Raji (cell line): ENCODE measurements around the gene FAM20C.

Experiments used
- POLR2A ChIP-seq: IDR thresholded peaks from 2 replicates; pipeline ENCODE4 v1.6.1; 2011; ENCODE audit warnings: low read depth, low read length, control low read depth; ENCODE audit not compliant: insufficient read depth

FAM20C gene

DNA sequence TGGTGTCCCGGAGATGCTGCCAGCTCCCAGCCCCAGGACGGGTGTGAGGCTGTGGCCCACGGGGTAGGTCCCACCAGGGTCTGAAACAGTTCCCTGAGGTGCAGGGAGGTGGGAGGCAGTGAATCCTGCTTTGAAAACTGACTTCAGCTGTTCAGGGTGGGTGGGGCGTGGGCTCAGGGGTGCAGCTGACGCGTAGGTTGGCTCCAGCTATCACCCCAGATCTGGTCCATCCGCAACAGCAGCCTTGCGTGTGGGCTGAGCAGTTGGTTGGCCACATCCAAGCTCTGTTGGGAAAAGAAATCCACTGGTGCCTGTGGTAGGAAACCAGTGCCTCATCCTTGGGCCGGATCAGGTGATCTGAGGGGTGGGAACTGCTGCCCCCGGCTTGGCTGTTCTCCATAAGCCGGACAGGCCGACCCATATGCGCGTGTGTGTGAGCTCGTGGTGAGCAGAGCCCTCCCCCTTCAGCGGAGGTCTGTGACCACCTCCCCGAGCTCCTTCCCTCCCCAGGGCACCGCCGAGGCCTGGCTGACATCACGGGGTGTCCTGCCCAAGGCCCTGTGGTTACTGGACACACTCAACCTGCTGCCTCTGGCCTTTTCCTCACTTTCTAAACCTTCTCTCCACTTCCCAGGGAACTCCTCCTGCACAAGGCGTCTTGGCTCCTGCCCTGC is 15.4 kb upstream of the FAM20C start:
- TF ChIP-seq POLR2A: no peak

DNA sequence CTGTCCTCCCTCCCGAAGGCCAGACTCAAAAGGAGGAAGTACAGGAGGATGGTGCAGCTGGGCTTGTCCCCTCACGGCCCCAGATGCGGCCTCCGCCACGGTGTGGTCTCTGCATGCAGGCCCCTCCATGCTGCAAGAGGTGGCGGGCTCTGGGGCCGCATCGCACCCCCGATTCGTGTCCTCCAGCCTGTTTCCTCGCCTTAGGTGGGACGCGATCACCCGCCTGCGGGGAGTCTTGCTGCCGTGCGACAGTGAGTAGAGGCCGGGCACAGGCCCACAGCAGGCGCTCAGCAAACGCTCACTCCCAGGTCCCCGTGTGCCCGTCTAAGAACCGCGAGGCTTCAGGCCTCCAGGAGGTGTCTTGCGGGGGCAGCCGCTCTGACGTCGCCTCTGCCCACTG is 13.9 kb upstream of the FAM20C start:
- no peak for TF ChIP-seq POLR2A

DNA sequence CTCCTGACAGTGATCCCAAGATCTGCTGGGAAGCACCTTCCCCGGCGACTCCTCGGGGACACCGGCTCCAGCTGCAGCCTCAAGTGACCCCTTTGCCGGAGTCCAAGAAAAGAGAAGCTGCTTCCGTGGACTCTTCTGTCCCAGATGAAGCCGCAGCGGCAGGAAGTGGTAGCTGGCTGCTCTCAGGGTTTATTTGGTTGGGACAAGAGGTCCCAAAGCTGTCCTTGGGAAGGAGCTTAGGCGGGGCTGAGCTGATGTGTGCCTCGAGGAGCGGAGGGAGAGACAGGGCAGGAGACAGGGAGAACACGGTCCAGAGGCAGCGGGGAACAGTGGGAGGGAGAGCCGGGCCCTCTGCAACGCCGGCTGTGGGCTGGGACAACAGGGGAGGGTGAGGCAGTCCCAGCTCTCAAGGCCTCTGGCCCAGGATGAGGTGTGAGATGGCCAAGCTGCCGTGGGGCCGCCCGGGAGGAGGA is 13.1 kb upstream of the FAM20C start:
- TF ChIP-seq POLR2A: no peak

DNA sequence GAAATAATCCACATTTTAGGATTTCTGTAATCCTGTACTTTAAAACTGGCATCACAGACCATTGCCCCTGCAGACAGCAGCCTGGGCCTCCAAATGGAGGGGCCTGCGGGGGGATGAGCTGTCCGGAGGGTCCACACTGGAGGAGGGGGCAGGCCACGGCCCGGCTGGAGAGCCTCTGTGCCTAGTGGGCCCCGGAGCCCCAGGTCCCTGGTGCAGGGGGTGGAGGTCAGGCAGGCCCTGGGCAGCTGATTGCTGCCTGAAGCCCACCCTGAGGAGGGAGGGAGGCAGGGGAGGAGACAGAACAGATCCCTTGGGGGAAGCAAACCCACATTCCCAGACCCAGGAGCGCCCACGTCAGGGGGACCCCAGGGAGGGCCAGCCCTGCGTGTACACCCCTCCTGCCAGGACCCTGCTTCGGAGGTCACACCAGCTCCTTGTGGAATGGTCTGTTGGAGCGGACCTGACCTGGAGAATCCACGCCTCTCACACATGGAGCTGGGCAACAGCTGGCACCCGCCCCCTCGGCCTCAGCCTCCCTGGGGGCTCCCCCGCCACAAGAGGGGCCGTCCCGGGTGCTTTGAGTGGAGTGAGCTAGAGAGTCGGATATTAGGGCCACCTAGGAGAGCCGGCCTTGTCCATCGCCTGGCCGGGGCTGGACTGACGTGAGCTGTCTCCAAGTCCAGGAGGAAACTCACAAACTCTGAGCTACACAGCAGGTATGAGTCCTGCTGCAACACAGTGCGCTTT is 12.2 kb upstream of the FAM20C start:
- no peak for TF ChIP-seq POLR2A

DNA sequence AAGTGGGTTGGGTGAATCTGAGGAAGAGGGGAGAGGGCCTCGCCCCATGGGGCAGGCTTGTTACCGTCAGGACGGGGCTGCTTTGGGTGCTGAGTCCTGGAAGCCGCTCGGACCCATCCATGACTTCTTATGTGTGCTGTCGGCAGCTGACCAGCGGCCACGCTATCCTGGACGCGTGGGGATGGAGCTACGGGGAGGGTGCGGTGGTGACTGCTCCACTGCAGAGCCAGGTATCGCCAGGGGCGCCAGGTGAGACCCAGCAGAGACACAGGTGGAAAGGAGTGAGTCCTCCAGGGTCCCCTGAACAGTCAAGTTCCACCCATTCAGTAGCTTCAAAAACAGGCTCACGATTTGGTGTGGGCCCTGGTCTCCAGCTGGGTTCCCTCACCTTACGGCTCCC is 10.6 kb upstream of the FAM20C start:
- TF ChIP-seq POLR2A: no peak

- no peak for TF ChIP-seq POLR2A
Observed at GRCh38 chr7:183496-184292, 8.7 kb upstream of the FAM20C start.

GRCh38 chr7:184294-185264 is 7.8 kb upstream of the FAM20C start:
- no peak for TF ChIP-seq POLR2A

DNA sequence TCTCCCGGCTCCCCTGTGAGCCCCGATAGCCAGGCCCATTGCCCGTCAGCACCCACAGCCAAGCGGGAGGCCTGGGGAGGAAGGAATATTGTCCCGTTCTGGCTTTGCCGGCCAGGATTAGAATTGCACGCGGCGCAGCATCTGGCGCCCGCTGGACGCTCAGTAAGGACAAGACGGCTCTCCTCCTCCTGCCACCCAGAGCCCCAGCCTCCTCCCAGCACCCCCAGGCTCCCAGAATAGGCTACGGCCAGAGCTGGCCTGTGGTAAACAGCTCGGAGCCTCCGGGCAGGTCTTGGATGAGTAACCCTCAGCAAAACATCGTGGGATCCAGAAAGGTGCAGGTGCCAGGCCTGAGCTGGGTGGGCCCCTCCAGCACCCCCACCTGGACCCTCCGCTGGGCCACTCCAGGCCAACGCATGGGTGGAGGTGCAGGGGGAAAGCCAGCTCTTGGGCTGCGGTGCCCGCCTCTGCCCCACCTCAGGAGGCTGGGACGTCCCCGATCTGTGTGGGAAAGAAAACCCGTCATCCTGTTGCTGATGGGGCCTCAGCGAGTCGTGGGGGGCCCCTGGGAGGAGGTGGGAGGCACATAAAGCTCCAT is 5.8 kb upstream of the FAM20C start:
- no peak for TF ChIP-seq POLR2A

DNA sequence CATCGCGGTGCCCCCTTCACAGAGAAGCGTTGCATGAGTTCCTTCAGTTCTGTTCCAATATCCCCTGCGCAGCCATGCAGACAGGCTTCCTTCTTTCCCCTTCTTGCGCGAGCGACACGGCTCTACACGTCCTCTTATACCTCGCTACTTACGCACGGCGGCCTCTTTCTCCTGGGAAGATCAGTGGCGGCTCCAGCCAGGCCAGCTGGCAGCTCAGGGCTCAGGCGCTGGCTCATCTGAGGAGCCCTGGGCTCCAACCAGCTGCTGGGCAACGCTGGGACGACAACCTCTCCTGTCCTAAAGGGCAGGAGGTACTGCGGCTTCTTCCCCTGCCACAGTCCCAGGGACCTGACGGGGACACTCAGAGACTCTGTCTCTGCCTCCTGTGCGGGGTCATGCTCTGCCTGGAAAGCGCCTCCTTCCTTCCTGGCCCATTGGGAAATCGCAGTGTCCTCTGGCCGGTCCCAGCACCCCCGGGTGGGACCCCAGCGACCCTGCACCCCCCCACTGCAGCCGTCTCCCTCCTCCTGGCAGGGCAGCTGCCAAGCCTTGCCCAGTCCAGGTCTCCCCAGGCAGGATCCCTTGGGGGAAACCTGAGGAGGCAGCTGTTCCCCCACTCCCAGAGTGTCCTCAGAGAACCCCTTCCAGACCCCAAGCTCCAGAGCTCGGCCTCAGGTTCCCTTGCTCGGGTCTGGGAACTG is 5.0 kb upstream of the FAM20C start:
- no peak for TF ChIP-seq POLR2A

DNA sequence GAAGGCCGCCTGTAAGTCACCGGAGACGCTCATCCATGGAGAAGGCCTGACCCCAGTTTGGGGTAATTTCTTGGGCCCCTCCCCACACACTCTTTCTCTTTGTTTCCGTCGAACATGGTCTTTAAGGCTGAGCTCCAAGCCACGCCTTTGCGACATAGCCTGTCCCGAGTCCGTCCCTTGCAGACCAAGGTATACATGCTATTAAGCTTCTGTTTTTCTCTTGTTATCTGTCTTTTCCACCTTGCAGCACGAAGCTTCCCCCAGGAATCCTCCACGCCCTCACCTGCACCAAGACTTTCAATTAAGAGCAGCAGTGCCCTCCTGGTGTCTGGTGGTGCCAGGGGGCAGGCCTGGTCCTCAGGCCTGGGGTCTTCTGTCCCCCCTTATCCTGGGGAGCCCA is 4.2 kb upstream of the FAM20C start:
- TF ChIP-seq POLR2A: no peak

- no peak for TF ChIP-seq POLR2A
Observed at GRCh38 chr7:188727-189500, 3.5 kb upstream of the FAM20C start.

- no peak for TF ChIP-seq POLR2A
Observed at GRCh38 chr7:189719-190118, 2.7 kb upstream of the FAM20C start.

GRCh38 chr7:190196-190595 is 2.2 kb upstream of the FAM20C start:
- no peak for TF ChIP-seq POLR2A
